ENCODE measurements around the gene CCNA1. TPM values are rescaled to one million over a fixed set of nuclear protein-coding genes. Genes with fewer than 3 reads are reported as not detected.

CCNA1 gene
- 0.43 and 2.8 TPM in 2 replicates for total RNA-seq

GRCh38 chr13:36432106-36432544, at the start of gene CCNA1:
TSS of gene CCNA1 (plus strand) at chr13:36432495. CDS start at chr13:36433057, 562 bp downstream.

Other genes with a start within 250 kb of the CCNA1 start
- gene SOHLH2, start 217.9 kb upstream of the CCNA1 start, total RNA-seq: 0.11 TPM in 1 of 2 replicates, not detected in the other
- gene CCDC169, start 134.7 kb upstream of the CCNA1 start, total RNA-seq: 0.43 and 1.1 TPM in 2 replicates
- 44.6 and 63.7 TPM in 2 replicates for gene SPART, start 86.1 kb upstream of the CCNA1 start, total RNA-seq
- 0.09 TPM in 1 of 2 replicates, not detected in the other for gene SERTM1, start 241.5 kb downstream of the CCNA1 start, total RNA-seq